GM18951 (cell line): ENCODE results near the gene CNDP2.
"Not testable (repeated sequence)": the region's sequence is repeated elsewhere in the genome, so short reads cannot be mapped to it uniquely, and the experiment has no call there.

Source experiments
- POLR2A ChIP-seq: IDR thresholded peaks from 4 replicates; pipeline ENCODE4 v1.6.1; 2011; ENCODE audit warnings: mild to moderate bottlenecking; ENCODE audit not compliant: insufficient read length, insufficient read depth; ENCODE audit errors: extremely low read depth
- in situ Hi-C: fragments of 300-500 bp; cut with MboI; formaldehyde crosslinking; loops from one replicate; pipeline ENCODE4 v1.12.0; 2022; ENCODE audit warnings: low sequenced_read_pairs, mixed read lengths, inconsistent platforms; ENCODE audit not compliant: unreplicated experiment

The CNDP2 gene

GRCh38 chr18:74520096-74520833, 24.1 kb downstream of the CNDP2 start:
- in situ Hi-C loops = no loop called here
- no peak for TF ChIP-seq POLR2A

DNA sequence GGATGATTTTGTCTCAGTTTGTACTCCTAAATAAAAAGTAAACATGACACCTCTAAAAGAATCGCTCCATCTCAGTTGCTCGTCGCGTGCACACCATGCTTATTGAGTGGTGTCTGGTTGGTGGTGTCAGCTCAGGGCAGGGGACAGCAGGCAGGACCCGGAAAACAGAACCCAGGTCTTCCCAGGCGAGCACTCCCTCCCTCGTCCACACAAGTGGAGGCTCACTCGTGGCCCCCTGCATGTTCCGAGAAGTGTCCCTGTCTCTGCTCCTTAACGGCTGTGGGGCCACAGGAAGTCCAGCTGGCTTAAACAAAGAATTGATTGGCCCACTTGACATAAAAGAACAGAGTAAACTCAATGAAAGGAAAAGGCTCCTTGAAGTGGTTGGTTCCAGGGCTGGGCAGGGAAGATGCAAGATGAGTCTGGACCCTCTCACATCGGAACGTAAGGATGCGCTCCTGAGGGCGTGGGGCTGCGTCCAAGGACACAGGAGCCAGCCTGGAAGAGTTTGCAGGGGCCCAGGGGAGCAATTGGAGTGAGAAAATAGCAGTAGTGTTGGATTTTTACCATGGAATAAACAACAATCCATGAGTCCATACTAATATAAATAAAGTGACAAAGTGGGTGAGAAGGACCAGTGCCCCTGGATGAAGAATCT, 25.0 kb downstream of the CNDP2 start:
- in situ Hi-C loops = no loop called here
- TF ChIP-seq POLR2A = no peak

- no peak for TF ChIP-seq POLR2A
- in situ Hi-C loops = no loop called here
Measured at GRCh38 chr18:74522635-74523548, 26.7 kb downstream of the CNDP2 start.

DNA sequence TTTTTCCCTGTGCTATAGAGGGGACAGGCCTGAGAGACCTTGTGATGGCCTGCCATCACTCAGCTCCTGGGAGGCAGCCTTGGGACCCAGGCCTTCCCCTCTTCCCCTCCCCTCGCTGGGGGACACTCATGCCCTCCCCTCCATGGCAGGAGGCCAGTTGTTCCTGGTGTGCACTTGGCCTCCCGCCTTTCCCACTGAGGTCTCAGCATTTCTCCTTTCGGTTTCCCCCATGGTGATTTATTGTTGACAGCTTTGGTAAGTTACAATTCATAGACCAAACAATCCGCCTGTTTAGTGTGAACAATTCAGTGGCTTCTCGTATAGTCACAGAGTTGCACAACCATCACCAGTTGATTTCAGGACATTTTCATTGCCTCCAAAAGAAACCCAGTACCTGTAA, 27.9 kb downstream of the CNDP2 start:
- in situ Hi-C loops = no loop called here
- TF ChIP-seq POLR2A = no peak

DNA sequence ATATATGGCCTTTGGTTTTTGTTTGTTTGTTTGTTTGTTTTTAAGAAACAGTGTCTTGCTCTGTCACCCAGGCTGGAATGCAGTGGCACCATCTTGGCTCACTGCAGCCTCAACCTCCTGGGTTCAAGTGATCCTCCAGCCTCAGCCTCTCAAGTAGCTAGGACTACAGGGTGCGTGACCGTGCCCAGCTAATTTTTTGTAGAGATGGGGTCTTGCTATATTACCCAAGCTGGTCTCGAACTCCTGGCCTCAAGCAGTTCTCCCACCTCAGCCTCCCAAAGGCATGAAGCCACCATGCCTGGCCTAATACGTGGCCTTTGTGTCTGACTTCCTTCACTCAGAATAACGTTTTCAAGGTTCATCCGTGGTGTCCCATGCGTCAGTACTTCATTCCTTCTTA, 28.8 kb downstream of the CNDP2 start:
- in situ Hi-C loops = not testable (repeated sequence)

- TF ChIP-seq POLR2A = no peak
Measured at GRCh38 chr18:74525741-74526140, 29.6 kb downstream of the CNDP2 start.

DNA sequence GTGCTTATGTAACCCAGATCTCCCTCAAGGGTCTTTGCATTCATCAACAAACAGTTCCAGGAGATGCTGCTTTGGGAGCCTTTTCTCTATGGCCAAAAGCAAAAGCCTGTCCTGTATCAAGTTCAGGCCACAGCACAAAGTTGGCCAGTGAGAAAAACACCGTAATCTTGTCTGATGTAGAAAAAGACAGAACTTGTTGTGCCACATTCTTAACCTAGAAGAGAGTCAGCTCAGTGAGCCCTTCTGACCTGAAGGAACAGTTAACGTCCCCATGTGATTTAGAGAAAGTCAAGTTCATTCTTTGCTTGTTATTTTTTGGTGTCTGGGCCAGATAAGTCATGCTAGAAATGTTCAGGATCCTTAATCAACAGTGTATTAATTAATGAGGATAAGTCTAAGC, 30.3 kb downstream of the CNDP2 start:
- in situ Hi-C loops = no loop called here
- no peak for TF ChIP-seq POLR2A

More at GRCh38 chr18:74525741-74526140, 29.6 kb downstream of the CNDP2 start:
- in situ Hi-C loops = no loop called here

DNA sequence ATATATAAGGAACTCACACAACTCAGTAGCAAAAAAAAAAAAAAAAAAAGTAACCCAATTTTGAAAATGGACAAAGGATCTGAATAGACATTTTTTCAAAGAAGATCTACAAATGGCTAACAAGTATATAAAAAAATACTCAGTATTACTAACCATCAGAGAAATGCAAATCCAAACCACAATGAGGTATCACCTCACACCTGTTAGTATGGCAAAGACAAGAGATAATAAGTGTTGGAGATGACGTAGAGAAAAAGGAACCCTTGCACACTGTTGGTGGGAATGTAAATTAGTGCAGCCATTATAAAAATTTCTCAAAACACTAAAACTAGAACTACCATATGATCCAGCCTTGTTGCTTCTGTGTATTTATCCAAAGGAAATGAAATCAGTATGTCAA, 32.3 kb downstream of the CNDP2 start:
- in situ Hi-C loops = no loop called here
- no peak for TF ChIP-seq POLR2A

- no peak for TF ChIP-seq POLR2A
- in situ Hi-C loops = no loop called here
Measured at GRCh38 chr18:74528913-74529312, 32.8 kb downstream of the CNDP2 start.

DNA sequence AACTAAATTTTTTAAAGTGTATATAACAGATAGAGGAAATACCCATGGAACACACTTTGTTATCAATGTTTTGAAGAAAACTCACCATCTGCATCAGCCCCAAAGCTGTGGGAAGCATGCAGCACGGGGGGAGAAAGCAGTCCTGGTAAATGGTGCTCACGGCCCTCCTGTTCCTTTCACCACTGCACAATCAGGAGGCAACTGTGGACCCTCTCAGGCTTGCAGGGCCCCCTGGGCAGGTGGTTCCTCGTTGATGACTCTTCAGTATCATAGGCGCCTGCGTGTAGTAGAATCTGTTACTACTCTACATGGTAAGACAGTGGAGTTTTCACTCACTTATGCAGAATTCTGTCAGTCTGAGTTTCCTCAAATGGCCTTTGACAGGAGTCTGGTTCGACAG, 33.2 kb downstream of the CNDP2 start:
- no peak for TF ChIP-seq POLR2A
- in situ Hi-C loops = no loop called here

DNA sequence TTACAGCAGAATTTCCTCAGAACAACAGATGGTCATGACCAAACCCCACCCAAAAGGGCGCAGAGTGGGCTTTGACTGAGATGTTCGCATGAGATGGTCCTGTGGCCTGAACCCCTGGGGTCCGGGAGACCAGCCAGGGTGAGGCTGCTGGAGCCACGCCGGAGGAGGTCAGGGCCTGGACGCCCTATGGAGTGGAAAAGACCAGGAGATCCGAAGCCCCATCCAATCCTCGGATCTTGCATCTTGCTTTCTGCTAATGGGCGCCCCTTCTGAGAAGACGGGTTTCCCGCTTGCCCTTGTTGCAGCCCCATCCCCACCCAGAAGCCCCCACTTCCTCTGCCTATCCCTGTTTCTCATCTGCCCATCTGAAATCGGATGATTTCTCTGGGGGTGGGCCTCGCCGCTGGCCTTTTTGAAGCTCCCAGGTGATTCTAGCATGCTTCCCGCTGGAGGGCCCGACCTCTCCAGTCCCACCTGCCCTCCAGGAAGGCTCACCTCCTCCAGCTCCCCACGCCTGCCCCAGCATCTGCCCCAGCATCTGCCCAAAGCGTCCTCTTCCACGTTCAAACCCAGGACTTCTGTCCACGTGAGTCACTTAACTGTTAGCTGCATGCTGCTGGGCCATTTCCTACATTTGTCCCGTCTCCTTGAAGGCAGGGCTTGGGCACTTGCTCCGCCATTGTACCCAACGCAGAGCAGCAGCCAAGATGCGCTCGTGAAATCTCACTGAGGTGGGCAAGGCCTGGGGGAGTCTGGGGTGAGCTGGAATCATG, 33.8 kb downstream of the CNDP2 start:
- TF ChIP-seq POLR2A = no peak
- in situ Hi-C loops = no loop called here

- in situ Hi-C loops = no loop called here
- TF ChIP-seq POLR2A = no peak
Measured at GRCh38 chr18:74530584-74530862, 34.4 kb downstream of the CNDP2 start.

GRCh38 chr18:74531043-74531442, 34.9 kb downstream of the CNDP2 start:
- no peak for TF ChIP-seq POLR2A
- in situ Hi-C loops = no loop called here

- no peak for TF ChIP-seq POLR2A
- in situ Hi-C loops = no loop called here
Measured at GRCh38 chr18:74532511-74533025, 36.4 kb downstream of the CNDP2 start.
